ELF-1 (cell line): ENCODE data around the gene SMG7.

Experiments
- DNase-seq: peaks from one replicate; pipeline ENCODE4 v3.0.0-alpha.2; 2016; ENCODE audit warnings: low read depth, low spot score

The SMG7 gene

GRCh38 chr1:183589874-183590243 is 117.6 kb downstream of the SMG7 start:
- no peak for DNase-seq

GRCh38 chr1:183590244-183591191 is 118.2 kb downstream of the SMG7 start, which contains the start of gene NCF2:
NCF2 (minus strand) TSS chr1:183590459; CDS start chr1:183590329, 130 bp downstream.
- DNase-seq, result no peak

GRCh38 chr1:183592733-183593132 is 120.4 kb downstream of the SMG7 start:
- DNase-seq, result no peak

GRCh38 chr1:183593356-183593755 is 121.1 kb downstream of the SMG7 start:
- DNase-seq, result no peak

DNA sequence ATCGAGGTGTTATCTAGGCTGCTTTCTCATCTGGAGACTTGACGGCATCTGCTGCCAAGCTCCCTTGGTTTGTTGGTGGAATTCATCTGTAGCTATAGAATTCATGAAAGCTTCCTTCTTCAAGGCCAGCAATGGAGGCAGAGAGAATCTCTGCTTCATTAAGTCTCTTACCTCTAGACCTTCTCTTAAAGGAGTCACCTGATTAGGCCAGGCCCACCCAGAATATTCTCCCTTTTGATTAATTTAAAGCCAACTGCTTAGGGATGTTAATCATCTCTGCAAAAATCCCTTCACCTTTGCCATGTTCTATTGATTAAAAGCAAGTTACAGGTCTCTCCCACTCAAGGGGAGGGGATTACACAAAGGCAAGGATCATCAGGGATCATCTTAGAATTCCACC is 123.2 kb downstream of the SMG7 start:
- DNase-seq, result no peak

DNA sequence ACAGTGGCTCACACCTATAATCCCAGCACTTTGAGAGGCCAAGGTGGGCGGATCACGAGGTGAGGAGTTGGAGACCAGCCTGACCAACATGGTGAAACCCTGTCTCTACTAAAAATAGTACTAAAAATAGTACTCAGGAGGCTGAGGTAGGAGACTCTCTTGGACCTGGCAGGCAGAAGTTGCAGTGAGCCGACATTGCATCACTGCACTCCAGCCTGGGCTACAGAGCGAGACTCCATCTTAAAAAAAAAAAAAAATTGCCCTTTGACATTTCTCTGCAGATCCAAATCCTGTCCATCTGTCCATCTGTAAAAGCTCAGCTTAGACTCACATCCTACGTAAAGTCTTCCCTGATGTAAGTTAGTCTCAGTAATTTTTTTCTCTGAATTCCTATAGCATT is 124.2 kb downstream of the SMG7 start:
- no peak for DNase-seq

- DNase-seq, result no peak
These were observed 125.5 kb downstream of the SMG7 start for GRCh38 chr1:183597656-183598347.

GRCh38 chr1:183598386-183598785 is 126.1 kb downstream of the SMG7 start:
- DNase-seq, result no peak

DNA sequence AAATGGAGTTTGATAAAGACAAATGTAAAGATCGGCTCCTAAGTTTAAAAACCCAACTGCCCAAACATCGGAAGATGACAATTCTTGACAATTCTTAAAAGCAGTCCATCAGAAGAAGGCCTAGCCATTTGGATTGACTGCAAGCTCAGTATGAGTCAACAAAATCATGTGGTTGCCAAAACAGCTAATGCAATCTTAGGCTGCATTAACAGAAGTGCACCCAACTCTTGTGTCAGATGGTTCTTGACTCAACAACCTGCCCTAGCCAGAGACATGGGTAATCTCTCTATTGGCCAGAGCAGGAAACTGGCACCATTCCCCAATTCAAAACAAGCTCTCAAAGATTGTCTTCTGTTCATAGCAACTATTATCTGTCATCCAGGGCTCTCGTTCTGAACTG is 127.8 kb downstream of the SMG7 start:
- no peak for DNase-seq

DNA sequence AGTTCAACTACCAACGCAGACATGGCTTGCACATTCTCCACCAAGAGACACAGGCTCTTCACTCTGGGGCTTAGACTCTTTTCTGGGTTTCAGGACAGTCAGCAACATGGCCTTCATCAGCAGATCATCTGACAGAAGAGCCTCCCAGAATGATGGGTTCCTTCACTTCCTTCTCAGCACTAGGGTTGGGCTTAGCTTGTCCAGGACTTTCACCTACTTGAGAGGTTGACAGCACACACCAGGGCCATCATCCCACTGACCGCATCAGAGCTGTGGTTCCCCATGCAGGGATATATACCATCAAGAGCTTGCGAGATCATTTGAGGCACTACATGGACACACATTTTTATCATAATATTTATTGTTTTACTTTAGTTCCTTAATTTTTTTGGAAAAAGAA is 128.3 kb downstream of the SMG7 start:
- no peak for DNase-seq

GRCh38 chr1:183602510-183602909 is 130.2 kb downstream of the SMG7 start:
- no peak for DNase-seq
